Transverse colon (tissue), 4 donors: ENCODE results near the gene ZNF837.

ENCODE experiments used
- EP300 ChIP-seq: sonication (generic); formaldehyde crosslinking; IDR thresholded peaks from one replicate; pipeline ENCODE4 v1.6.1; 2017; ENCODE audit warnings: antibody characterized with exemption, low read depth
- POLR2A ChIP-seq: fragments of 450-650 bp; IDR thresholded peaks from one replicate; pipeline ENCODE4 v1.6.1; 2016; ENCODE audit warnings: antibody characterized with exemption, mild to moderate bottlenecking, moderate library complexity
- POLR2AphosphoS5 ChIP-seq, 3 donors: sonication (generic); formaldehyde crosslinking; IDR thresholded peaks; one replicate each; pipeline ENCODE4 v1.6.1; 2016; ENCODE audit warnings: antibody characterized with exemption in 3 of 3
- TF ChIP-seq, protein P1 (sequence below), 5 experiments: fragments of 200-600 bp in 3 of 5; fragments of 450-650 bp in 2 of 5; sonication (generic) in 3 of 5; IDR thresholded peaks; 1 replicate in 2 of 5; 2 replicates in 3 of 5; pipeline ENCODE4 v1.5.1; 2016 to 2017; ENCODE audit warnings: antibody characterized with exemption in 5 of 5, inconsistent platforms in 3 of 5, mild to moderate bottlenecking in 2 of 5, moderate library complexity in 1 of 5

DNA sequence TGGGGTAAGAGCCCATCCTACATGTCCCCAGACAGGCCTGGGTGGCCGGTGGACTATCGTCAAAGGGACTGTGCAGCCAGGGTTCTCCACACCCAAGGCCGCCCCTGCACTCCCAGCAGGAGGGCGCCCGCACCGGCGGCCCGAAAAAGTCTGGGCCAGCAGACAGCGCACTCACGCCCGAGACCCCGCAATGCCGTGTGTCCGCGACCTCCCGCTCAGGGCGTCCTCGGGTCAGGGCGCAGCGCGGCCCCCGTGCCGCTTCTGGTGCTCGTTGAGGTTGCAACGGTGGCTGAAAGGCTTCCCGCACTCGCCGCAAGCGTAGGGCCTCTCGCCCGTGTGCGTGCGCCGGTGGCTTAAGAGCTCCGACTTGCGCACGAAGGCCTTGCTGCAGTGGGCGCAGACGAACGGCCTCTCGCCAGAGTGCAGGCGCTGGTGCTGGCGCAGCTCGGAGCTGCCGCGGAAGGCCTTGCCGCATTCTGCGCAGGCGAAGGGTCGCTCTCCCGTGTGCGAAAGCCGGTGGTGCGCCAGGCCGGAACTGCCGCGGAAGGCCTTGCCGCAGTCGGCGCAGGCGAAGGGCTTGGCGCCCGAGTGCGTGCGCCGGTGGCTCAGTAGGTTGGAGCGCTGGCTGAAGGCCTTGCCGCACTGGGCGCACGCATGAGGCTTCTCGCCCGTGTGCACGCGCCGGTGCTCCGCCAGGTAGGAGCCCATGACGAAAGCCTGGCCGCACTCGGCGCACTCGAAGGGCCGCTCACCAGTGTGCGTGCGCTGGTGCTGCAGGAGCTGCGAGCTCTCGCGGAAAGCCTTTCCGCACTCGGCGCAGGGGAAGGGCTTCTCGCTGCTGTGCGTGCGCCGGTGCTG lies 24.7 kb downstream of the ZNF837 start:
- TF ChIP-seq, protein P1, sequence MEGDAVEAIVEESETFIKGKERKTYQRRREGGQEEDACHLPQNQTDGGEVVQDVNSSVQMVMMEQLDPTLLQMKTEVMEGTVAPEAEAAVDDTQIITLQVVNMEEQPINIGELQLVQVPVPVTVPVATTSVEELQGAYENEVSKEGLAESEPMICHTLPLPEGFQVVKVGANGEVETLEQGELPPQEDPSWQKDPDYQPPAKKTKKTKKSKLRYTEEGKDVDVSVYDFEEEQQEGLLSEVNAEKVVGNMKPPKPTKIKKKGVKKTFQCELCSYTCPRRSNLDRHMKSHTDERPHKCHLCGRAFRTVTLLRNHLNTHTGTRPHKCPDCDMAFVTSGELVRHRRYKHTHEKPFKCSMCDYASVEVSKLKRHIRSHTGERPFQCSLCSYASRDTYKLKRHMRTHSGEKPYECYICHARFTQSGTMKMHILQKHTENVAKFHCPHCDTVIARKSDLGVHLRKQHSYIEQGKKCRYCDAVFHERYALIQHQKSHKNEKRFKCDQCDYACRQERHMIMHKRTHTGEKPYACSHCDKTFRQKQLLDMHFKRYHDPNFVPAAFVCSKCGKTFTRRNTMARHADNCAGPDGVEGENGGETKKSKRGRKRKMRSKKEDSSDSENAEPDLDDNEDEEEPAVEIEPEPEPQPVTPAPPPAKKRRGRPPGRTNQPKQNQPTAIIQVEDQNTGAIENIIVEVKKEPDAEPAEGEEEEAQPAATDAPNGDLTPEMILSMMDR (IDR thresholded peaks at IDR 0.05) = no peak
- TF ChIP-seq POLR2A (no peak), POLR2AphosphoS5 (IDR thresholded peaks at IDR 0.05) (no peak), EP300 (no peak)
